ENCODE results near the gene ST7.
A peak's percentile ranks its signal among the peaks of the same experiment; 100 is the strongest.

Gene ST7

GRCh38 chr7:117152213-117153007 is 199.1 kb downstream of the ST7 start:
- peaks cover 4% of the 10 kb centered on the region for H3K36me3 ChIP-seq
- peaks cover under 1% of the 10 kb centered on the region; the same call in 1 of the 2 replicates for H3K4me1 ChIP-seq
- TF ChIP-seq CTCF (IDR thresholded peaks at IDR 0.05; ENCODE audit: low read depth, low read length) = no peak
- no peak for DNase-seq
- H3K27me3 ChIP-seq = no peaks in the 10 kb centered on the region
- H3K9me3 ChIP-seq = no peaks in the 10 kb centered on the region
- H3K4me3 ChIP-seq (ENCODE audit: low read depth, low read length) = no peak overlapping the region

- Histone ChIP-seq H3K4me1 (peaks cover 7% of the 10 kb centered on the region; the same call in 1 of the 2 replicates), H3K4me3 (ENCODE audit: low read depth, low read length) (no peak overlapping the region), H3K9me3 (no peaks in the 10 kb centered on the region), H3K36me3 (peaks cover 4% of the 10 kb centered on the region), H3K27me3 (no peaks in the 10 kb centered on the region)
- TF ChIP-seq CTCF (IDR thresholded peaks at IDR 0.05; ENCODE audit: low read depth, low read length) = no peak
- DNase-seq = no peak
These were observed 199.8 kb downstream of the ST7 start for GRCh38 chr7:117153016-117153545.

- H3K4me3 ChIP-seq (ENCODE audit: low read depth, low read length) = no peak overlapping the region
- no peaks in the 10 kb centered on the region for H3K9me3 ChIP-seq
- no peaks in the 10 kb centered on the region for H3K27me3 ChIP-seq
- H3K36me3 ChIP-seq = peaks cover 4% of the 10 kb centered on the region
- peaks cover 14% of the 10 kb centered on the region; the same call in 1 of the 2 replicates for H3K4me1 ChIP-seq
- TF ChIP-seq CTCF (IDR thresholded peaks at IDR 0.05; ENCODE audit: low read depth, low read length) = no peak
- DNase-seq = no peak
These were observed 201.4 kb downstream of the ST7 start for GRCh38 chr7:117154721-117155120.

- Histone ChIP-seq H3K27me3 (no peaks in the 10 kb centered on the region), H3K4me1 (peaks cover 14% of the 10 kb centered on the region; the same call in 1 of the 2 replicates), H3K9me3 (no peaks in the 10 kb centered on the region), H3K4me3 (ENCODE audit: low read depth, low read length) (no peak overlapping the region), H3K36me3 (peaks cover 4% of the 10 kb centered on the region)
- TF ChIP-seq CTCF (IDR thresholded peaks at IDR 0.05; ENCODE audit: low read depth, low read length) = no peak
- DNase-seq = no peak
These were observed 202.4 kb downstream of the ST7 start for GRCh38 chr7:117155694-117156093.

- peak; percentile 51 for TF ChIP-seq CTCF (IDR thresholded peaks at IDR 0.05; ENCODE audit: low read depth, low read length)
- DNase-seq = peak; percentile 45
- no peak overlapping the region for H3K4me3 ChIP-seq (ENCODE audit: low read depth, low read length)
- peaks cover 14% of the 10 kb centered on the region; the same call in 1 of the 2 replicates for H3K4me1 ChIP-seq
- no peaks in the 10 kb centered on the region for H3K9me3 ChIP-seq
- H3K27me3 ChIP-seq = no peaks in the 10 kb centered on the region
- H3K36me3 ChIP-seq = peaks cover 4% of the 10 kb centered on the region
These were observed 204.2 kb downstream of the ST7 start for GRCh38 chr7:117157241-117158209.

All from BE2C (cell line).